ENCODE results near the gene IGLL1.

Gene IGLL1

DNA sequence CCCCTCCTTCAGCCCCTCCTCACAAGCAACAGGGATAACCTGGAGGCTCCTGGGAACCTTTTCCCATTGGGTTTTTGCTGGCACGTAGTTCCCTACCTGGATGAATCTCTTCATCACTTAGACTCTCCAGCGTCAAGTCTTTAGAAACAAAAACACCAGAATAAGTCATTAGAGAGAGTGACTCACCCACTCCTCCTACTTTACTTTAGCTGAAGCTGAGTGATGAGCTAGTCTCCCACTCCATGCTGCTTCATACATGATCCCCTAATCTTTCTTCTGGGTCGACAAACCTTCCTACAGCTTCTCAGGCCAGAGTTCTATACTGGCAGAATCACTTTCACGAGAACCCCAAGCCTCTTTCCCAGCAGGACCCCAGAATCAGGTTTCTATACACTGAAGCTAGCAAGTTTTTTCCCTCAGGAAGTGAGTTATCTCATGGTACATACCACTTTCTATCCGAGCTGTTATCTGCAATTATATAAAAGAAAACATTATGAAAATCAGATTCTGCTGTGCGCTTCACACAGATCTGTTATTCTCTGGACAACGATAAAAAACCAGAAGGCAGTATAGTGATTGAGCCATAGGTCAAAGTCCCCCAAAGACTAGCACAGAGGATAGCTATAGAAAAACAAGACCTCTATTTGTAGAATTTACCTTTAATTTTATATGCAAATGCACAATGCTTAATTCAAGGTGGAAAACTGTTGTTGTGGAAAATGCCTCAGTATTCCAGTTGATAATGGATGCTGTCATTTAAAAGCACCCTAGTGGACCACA is 33.3 kb upstream of the IGLL1 start:
- Histone ChIP-seq H2AFZ (ENCODE audit: low read length) (no peak overlapping the region), H3K9ac (ENCODE audit: low read length) (no peak overlapping the region), H3K79me2 (ENCODE audit: low read length) (no peaks in the 10 kb centered on the region), H3K4me1 (ENCODE audit: low read length) (no peaks in the 10 kb centered on the region), H3K9me3 (replicated peaks; ENCODE audit: insufficient read depth, low read length) (no peaks in the 10 kb centered on the region), H3K9me2 (replicated peaks; ENCODE audit: insufficient read depth, low read length) (no peaks in the 10 kb centered on the region), H3K27me3 (replicated peaks; ENCODE audit: insufficient read depth, low read length) (no peaks in the 10 kb centered on the region), H4K20me1 (ENCODE audit: insufficient read depth, low read length) (no peaks in the 10 kb centered on the region), H3K4me3 (ENCODE audit: low read length) (no peak overlapping the region), H3K4me2 (ENCODE audit: low read depth, low read length) (no peak overlapping the region), H3F3A (ENCODE audit: insufficient read depth, low read length) (no peaks in the 10 kb centered on the region), H3K36me3 (replicated peaks; ENCODE audit: insufficient read depth, low read length) (no peaks in the 10 kb centered on the region), H3K27ac (ENCODE audit: low read length) (no peak overlapping the region)
- TF ChIP-seq EZH2 (optimal IDR thresholded peaks at IDR 0.05; ENCODE audit: low read depth, low read length) (no peak), EZH2phosphoT487 (IDR thresholded peaks at IDR 0.05; ENCODE audit: low read length) (no peak)
- TF ChIP-seq, protein P1, sequence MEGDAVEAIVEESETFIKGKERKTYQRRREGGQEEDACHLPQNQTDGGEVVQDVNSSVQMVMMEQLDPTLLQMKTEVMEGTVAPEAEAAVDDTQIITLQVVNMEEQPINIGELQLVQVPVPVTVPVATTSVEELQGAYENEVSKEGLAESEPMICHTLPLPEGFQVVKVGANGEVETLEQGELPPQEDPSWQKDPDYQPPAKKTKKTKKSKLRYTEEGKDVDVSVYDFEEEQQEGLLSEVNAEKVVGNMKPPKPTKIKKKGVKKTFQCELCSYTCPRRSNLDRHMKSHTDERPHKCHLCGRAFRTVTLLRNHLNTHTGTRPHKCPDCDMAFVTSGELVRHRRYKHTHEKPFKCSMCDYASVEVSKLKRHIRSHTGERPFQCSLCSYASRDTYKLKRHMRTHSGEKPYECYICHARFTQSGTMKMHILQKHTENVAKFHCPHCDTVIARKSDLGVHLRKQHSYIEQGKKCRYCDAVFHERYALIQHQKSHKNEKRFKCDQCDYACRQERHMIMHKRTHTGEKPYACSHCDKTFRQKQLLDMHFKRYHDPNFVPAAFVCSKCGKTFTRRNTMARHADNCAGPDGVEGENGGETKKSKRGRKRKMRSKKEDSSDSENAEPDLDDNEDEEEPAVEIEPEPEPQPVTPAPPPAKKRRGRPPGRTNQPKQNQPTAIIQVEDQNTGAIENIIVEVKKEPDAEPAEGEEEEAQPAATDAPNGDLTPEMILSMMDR (IDR thresholded peaks at IDR 0.05; ENCODE audit: low read length): no peak
- no peak for DNase-seq

DNA sequence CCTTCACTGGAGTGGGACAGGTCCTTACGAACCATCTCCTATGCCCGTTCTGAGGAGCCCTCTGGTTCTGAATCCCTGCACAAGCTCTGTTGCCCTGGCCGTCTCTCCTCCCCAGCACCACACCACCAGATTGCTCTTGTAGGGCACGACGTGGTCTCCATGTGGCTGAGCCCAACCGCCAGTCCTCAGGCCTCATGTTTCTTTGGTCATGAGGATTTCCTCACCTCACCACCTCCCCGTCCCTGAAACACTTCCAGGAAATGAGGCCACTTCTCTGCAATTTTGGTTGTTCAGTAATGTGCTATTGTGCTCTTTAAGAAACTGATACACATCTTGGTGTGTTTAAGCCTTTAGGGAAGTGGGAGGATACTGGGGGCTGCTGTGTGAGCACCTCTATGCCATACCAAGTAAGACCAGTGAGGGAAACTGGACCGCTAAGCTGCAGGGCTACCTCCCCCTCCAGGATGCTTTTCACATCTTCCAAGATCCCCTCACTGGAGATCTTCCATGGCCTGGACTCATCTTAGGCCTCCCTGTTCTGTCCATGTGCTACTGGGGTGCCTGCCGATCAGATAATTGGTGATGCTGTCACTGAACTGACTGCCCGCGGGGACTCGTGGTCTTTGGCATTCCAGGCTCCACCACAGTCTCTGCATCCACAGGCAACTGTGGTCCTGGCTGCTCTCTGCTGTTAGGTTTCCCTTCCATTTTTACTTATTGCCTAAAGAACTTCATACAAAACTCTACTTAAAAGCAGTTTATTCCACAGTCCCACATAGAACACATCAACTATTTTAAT is 30.1 kb upstream of the IGLL1 start:
- H3K27ac ChIP-seq (ENCODE audit: low read length): no peak overlapping the region
- no peaks in the 10 kb centered on the region for H3K9me2 ChIP-seq (replicated peaks; ENCODE audit: insufficient read depth, low read length)
- H3K4me3 ChIP-seq (ENCODE audit: low read length): no peak overlapping the region
- H3F3A ChIP-seq (ENCODE audit: insufficient read depth, low read length): no peaks in the 10 kb centered on the region
- no peak overlapping the region for H3K9ac ChIP-seq (ENCODE audit: low read length)
- no peak overlapping the region for H3K4me2 ChIP-seq (ENCODE audit: low read depth, low read length)
- no peaks in the 10 kb centered on the region for H3K9me3 ChIP-seq (replicated peaks; ENCODE audit: insufficient read depth, low read length)
- no peak for DNase-seq
- no peaks in the 10 kb centered on the region for H3K79me2 ChIP-seq (ENCODE audit: low read length)
- H4K20me1 ChIP-seq (ENCODE audit: insufficient read depth, low read length): no peaks in the 10 kb centered on the region
- TF ChIP-seq, protein P1 (IDR thresholded peaks at IDR 0.05; ENCODE audit: low read length): no peak
- TF ChIP-seq EZH2 (optimal IDR thresholded peaks at IDR 0.05; ENCODE audit: low read depth, low read length) (no peak), EZH2phosphoT487 (IDR thresholded peaks at IDR 0.05; ENCODE audit: low read length) (no peak)
- no peaks in the 10 kb centered on the region for H3K27me3 ChIP-seq (replicated peaks; ENCODE audit: insufficient read depth, low read length)
- H3K4me1 ChIP-seq (ENCODE audit: low read length): no peaks in the 10 kb centered on the region
- no peaks in the 10 kb centered on the region for H3K36me3 ChIP-seq (replicated peaks; ENCODE audit: insufficient read depth, low read length)
- no peak overlapping the region for H2AFZ ChIP-seq (ENCODE audit: low read length)

DNA sequence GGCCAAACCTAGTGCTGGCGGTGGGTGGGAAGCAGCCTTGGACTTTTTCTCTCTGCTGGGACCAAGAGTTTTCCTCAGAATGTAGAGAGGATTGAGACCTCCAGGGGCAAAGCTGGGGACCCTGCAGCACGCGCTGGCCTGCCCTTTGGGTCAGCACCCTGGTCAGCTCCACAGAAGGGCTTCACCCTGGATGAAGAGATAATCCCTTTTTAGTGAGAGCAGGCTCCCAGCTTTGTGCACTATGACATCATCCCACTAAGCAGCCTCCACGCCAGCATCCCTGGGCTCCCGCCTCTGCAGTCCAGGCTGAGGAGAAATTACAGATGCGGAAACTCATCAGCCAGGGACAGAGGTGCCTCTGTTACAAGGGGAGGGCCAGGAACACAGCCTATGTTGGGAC is 28.5 kb upstream of the IGLL1 start:
- no peak overlapping the region for H2AFZ ChIP-seq (ENCODE audit: low read length)
- no peaks in the 10 kb centered on the region for H4K20me1 ChIP-seq (ENCODE audit: insufficient read depth, low read length)
- no peak for TF ChIP-seq EZH2phosphoT487 (IDR thresholded peaks at IDR 0.05; ENCODE audit: low read length)
- TF ChIP-seq, protein P1 (IDR thresholded peaks at IDR 0.05; ENCODE audit: low read length): no peak
- TF ChIP-seq EZH2 (optimal IDR thresholded peaks at IDR 0.05; ENCODE audit: low read depth, low read length): no peak
- no peaks in the 10 kb centered on the region for H3K9me3 ChIP-seq (replicated peaks; ENCODE audit: insufficient read depth, low read length)
- no peak overlapping the region for H3K4me3 ChIP-seq (ENCODE audit: low read length)
- no peak overlapping the region for H3K27ac ChIP-seq (ENCODE audit: low read length)
- no peaks in the 10 kb centered on the region for H3F3A ChIP-seq (ENCODE audit: insufficient read depth, low read length)
- no peaks in the 10 kb centered on the region for H3K4me1 ChIP-seq (ENCODE audit: low read length)
- no peaks in the 10 kb centered on the region for H3K79me2 ChIP-seq (ENCODE audit: low read length)
- no peaks in the 10 kb centered on the region for H3K27me3 ChIP-seq (replicated peaks; ENCODE audit: insufficient read depth, low read length)
- H3K9ac ChIP-seq (ENCODE audit: low read length): no peak overlapping the region
- no peaks in the 10 kb centered on the region for H3K36me3 ChIP-seq (replicated peaks; ENCODE audit: insufficient read depth, low read length)
- no peak overlapping the region for H3K4me2 ChIP-seq (ENCODE audit: low read depth, low read length)
- no peak for DNase-seq
- no peaks in the 10 kb centered on the region for H3K9me2 ChIP-seq (replicated peaks; ENCODE audit: insufficient read depth, low read length)
